SK-N-SH treated with all-trans-retinoic acid at 6 μM for 48 hours (cell line): Measurements from ENCODE around the gene ARSB.

Source experiments
- ARNTL ChIP-seq: fragments of 450-650 bp; formaldehyde crosslinking; IDR thresholded peaks from 2 replicates; pipeline ENCODE4 v1.5.0; 2020; ENCODE audit warnings: low read depth, mild to moderate bottlenecking, moderate library complexity, borderline replicate concordance
- BACH2 ChIP-seq: fragments of 250-450 bp; sonication (Bioruptor Pico); IDR thresholded peaks from 2 replicates; pipeline ENCODE4 v1.9.0; 2021; ENCODE audit warnings: mild to moderate bottlenecking, borderline replicate concordance
- GLIS3 ChIP-seq: fragments of 250-450 bp; sonication (Bioruptor Pico); IDR thresholded peaks from 2 replicates; pipeline ENCODE4 v1.5.0; 2020; ENCODE audit warnings: mild to moderate bottlenecking, moderate library complexity
- OSR1 ChIP-seq: fragments of 250-450 bp; sonication (Bioruptor Pico); IDR thresholded peaks from 2 replicates; pipeline ENCODE4 v1.8.0; 2022; ENCODE audit warnings: moderate library complexity, mild to moderate bottlenecking, inconsistent platforms
- PATZ1 ChIP-seq: fragments of 250-450 bp; sonication (Bioruptor Pico); IDR thresholded peaks from 2 replicates; pipeline ENCODE4 v1.8.0; 2020; ENCODE audit warnings: mild to moderate bottlenecking, moderate library complexity, borderline replicate concordance
- POU6F1 ChIP-seq: fragments of 250-450 bp; sonication (Bioruptor Pico); IDR thresholded peaks from 2 replicates; pipeline ENCODE4 v1.8.0; 2021; ENCODE audit warnings: low read depth, mild to moderate bottlenecking, moderate library complexity, borderline replicate concordance
- RARB ChIP-seq: fragments of 250-450 bp; sonication (Bioruptor Pico); IDR thresholded peaks from 2 replicates; pipeline ENCODE4 v1.8.0; 2021; ENCODE audit warnings: mild to moderate bottlenecking, moderate library complexity
- SNAI2 ChIP-seq: fragments of 250-450 bp; sonication (Bioruptor Pico); IDR thresholded peaks from 2 replicates; pipeline ENCODE4 v1.5.0; 2020; ENCODE audit warnings: mild to moderate bottlenecking, moderate library complexity
- TOX ChIP-seq: fragments of 250-450 bp; sonication (Bioruptor Pico); IDR thresholded peaks from 2 replicates; pipeline ENCODE4 v1.8.0; 2021; ENCODE audit warnings: mild to moderate bottlenecking, moderate library complexity, borderline replicate concordance
- ZFP3 ChIP-seq: fragments of 250-450 bp; sonication (Bioruptor Pico); IDR thresholded peaks from 2 replicates; pipeline ENCODE4 v1.5.0; 2020; ENCODE audit warnings: mild to moderate bottlenecking, moderate library complexity
- ZNF565 ChIP-seq: fragments of 450-650 bp; formaldehyde crosslinking; conservative IDR thresholded peaks from 2 replicates; pipeline ENCODE4 v1.5.0; 2020; ENCODE audit warnings: low read depth, mild to moderate bottlenecking, moderate library complexity
- ZNF70 ChIP-seq: fragments of 450-650 bp; formaldehyde crosslinking; IDR thresholded peaks from 2 replicates; pipeline ENCODE4 v1.5.0; 2020; ENCODE audit warnings: mild to moderate bottlenecking, moderate library complexity

- TF ChIP-seq GLIS3 (CRISPR knock-in tag) = no peak
- no peak for TF ChIP-seq POU6F1 (CRISPR knock-in tag)
- TF ChIP-seq ZNF565 = no peak
- TF ChIP-seq TOX (CRISPR knock-in tag) = no peak
- TF ChIP-seq SNAI2 (CRISPR knock-in tag) = no peak
- no peak for TF ChIP-seq ARNTL
- TF ChIP-seq ZNF70 (CRISPR knock-in tag) = no peak
- no peak for TF ChIP-seq BACH2 (CRISPR knock-in tag)
- no peak for TF ChIP-seq RARB (CRISPR knock-in tag)
- no peak for TF ChIP-seq OSR1
- TF ChIP-seq PATZ1 (CRISPR knock-in tag) = no peak
- no peak for TF ChIP-seq ZFP3
These were observed 28.2 kb downstream of the ARSB start for GRCh38 chr5:78956901-78957300.
